HepG2 (cell line): ENCODE measurements around the gene PLEKHM2. TPM values are rescaled to one million over a fixed set of nuclear protein-coding genes. Genes with fewer than 3 reads are reported as not detected.

Source experiments
- ARNT2 ChIP-seq: sonication (generic); formaldehyde crosslinking; IDR thresholded peaks from 2 replicates; pipeline ENCODE4 v1.8.0; 2022; ENCODE audit warnings: mild to moderate bottlenecking, low read depth, missing genetic modification reagents, moderate library complexity
- ARNTL ChIP-seq: sonication (generic); formaldehyde crosslinking; IDR thresholded peaks from 2 replicates; pipeline ENCODE4 v1.4.0; 2020; ENCODE audit warnings: mild to moderate bottlenecking, missing genetic modification reagents
- CEBPB ChIP-seq: IDR thresholded peaks from 2 replicates; pipeline ENCODE4 v1.6.1; 2011; ENCODE audit warnings: low read depth, low read length, improper control_type of control experiment, borderline replicate concordance
- DR1 ChIP-seq: sonication (generic); formaldehyde crosslinking; IDR thresholded peaks from 2 replicates; pipeline ENCODE4 v1.8.0; 2021; ENCODE audit warnings: mild to moderate bottlenecking, missing genetic modification reagents, inconsistent platforms
- ERF ChIP-seq: IDR thresholded peaks from 2 replicates; pipeline ENCODE4 v1.6.1; 2018; ENCODE audit warnings: missing biosample characterization, missing genetic modification reagents
- HOXA3 ChIP-seq: sonication (generic); formaldehyde crosslinking; IDR thresholded peaks from 2 replicates; pipeline ENCODE4 v1.5.0; 2020; ENCODE audit warnings: missing genetic modification reagents
- IRF2 ChIP-seq: IDR thresholded peaks from 2 replicates; pipeline ENCODE4 v1.6.1; 2018; ENCODE audit warnings: missing genetic modification reagents, missing compliant biosample characterization
- KDM2A ChIP-seq: sonication (generic); formaldehyde crosslinking; IDR thresholded peaks from 2 replicates; pipeline ENCODE4 v1.4.0; 2020; ENCODE audit warnings: low read depth, missing genetic modification reagents, borderline replicate concordance
- NFIC ChIP-seq: IDR thresholded peaks from 2 replicates; pipeline ENCODE4 v1.6.1; 2012; ENCODE audit warnings: mild to moderate bottlenecking, low read length, inconsistent platforms
- NONO ChIP-seq, 2 experiments: fragments of 450-650 bp in 1 of 2; sonication (generic) in 1 of 2; formaldehyde crosslinking in 1 of 2; IDR thresholded peaks in 1 of 2; conservative IDR thresholded peaks in 1 of 2; 2 replicates each; pipeline versions ENCODE4 v1.6.1 to v1.8.0; 2017 to 2022; ENCODE audit warnings: mild to moderate bottlenecking in 1 of 2, missing genetic modification reagents in 1 of 2, moderate library complexity in 1 of 2
- PHB2 ChIP-seq: fragments of 450-650 bp; IDR thresholded peaks from 2 replicates; pipeline ENCODE4 v1.6.1; 2018; ENCODE audit not compliant: partially characterized antibody
- RORA ChIP-seq: sonication (generic); formaldehyde crosslinking; IDR thresholded peaks from 2 replicates; pipeline ENCODE4 v1.5.0; 2020; ENCODE audit warnings: mild to moderate bottlenecking, missing genetic modification reagents, moderate library complexity
- SNAI1 ChIP-seq: sonication (generic); formaldehyde crosslinking; IDR thresholded peaks from 2 replicates; pipeline ENCODE4 v1.5.0; 2020; ENCODE audit warnings: mild to moderate bottlenecking, missing genetic modification reagents, borderline replicate concordance
- SOX5 ChIP-seq: IDR thresholded peaks from 2 replicates; pipeline ENCODE4 v1.6.1; 2016; ENCODE audit warnings: borderline replicate concordance
- STAT5B ChIP-seq: sonication (generic); formaldehyde crosslinking; IDR thresholded peaks from 2 replicates; pipeline ENCODE4 v1.4.0; 2020; ENCODE audit warnings: missing genetic modification reagents
- TMF1 ChIP-seq: sonication (generic); formaldehyde crosslinking; IDR thresholded peaks from 2 replicates; pipeline ENCODE4 v1.8.1; 2022; ENCODE audit warnings: low read depth, missing genetic modification reagents
- TSC22D2 ChIP-seq: sonication (generic); formaldehyde crosslinking; IDR thresholded peaks from 2 replicates; pipeline ENCODE4 v1.5.1; 2020; ENCODE audit warnings: missing genetic modification reagents, mild to moderate bottlenecking, borderline replicate concordance
- YEATS2 ChIP-seq: sonication (generic); formaldehyde crosslinking; IDR thresholded peaks from 2 replicates; pipeline ENCODE4 v1.4.0; 2020; ENCODE audit warnings: missing genetic modification reagents, borderline replicate concordance
- ZFP62 ChIP-seq: sonication (generic); formaldehyde crosslinking; IDR thresholded peaks from 2 replicates; pipeline ENCODE4 v1.4.0; 2020; ENCODE audit warnings: missing genetic modification reagents
- ZFX ChIP-seq: sonication (generic); formaldehyde crosslinking; IDR thresholded peaks from 2 replicates; pipeline ENCODE4 v1.4.0; 2020; ENCODE audit warnings: mild to moderate bottlenecking, low read depth, missing genetic modification reagents, moderate library complexity
- ZNF160 ChIP-seq: sonication (generic); formaldehyde crosslinking; IDR thresholded peaks from 2 replicates; pipeline ENCODE4 v1.8.0; 2022; ENCODE audit warnings: mild to moderate bottlenecking, inconsistent platforms, missing genetic modification reagents
- ZNF20 ChIP-seq: sonication (generic); formaldehyde crosslinking; IDR thresholded peaks from 2 replicates; pipeline ENCODE4 v1.4.0; 2020; ENCODE audit warnings: mild to moderate bottlenecking, moderate library complexity, missing genetic modification reagents
- ZNF24 ChIP-seq: fragments of 450-650 bp; IDR thresholded peaks from 2 replicates; pipeline ENCODE4 v1.6.1; 2017; ENCODE audit warnings: antibody characterized with exemption, mild to moderate bottlenecking
- ZNF713 ChIP-seq: sonication (generic); formaldehyde crosslinking; IDR thresholded peaks from 2 replicates; pipeline ENCODE4 v1.4.0; 2020; ENCODE audit warnings: mild to moderate bottlenecking, missing genetic modification reagents
- ZNF737 ChIP-seq: sonication (generic); formaldehyde crosslinking; IDR thresholded peaks from 2 replicates; pipeline ENCODE4 v1.5.0; 2020; ENCODE audit warnings: missing genetic modification reagents, mild to moderate bottlenecking, borderline replicate concordance
- ZNF773 ChIP-seq: sonication (generic); formaldehyde crosslinking; IDR thresholded peaks from 2 replicates; pipeline ENCODE4 v1.4.0; 2020; ENCODE audit warnings: missing genetic modification reagents, borderline replicate concordance
- polyA plus RNA-seq, 8 experiments: library from polyadenylated mRNA; depleted of rRNA in 3 of 8; stranded (reverse) in 7 of 8; unstranded in 1 of 8; fragments of >200 nt; fragmentation: Illumina TruSeq in 4 of 8; extraction: Trizol in 4 of 8; gene quantifications; 2 replicates each; pipeline versions ENCODE4 v1.2.1 to v1.2.3, GENCODE V29; 2011 to 2016; ENCODE audit warnings: low read depth in 4 of 8, missing spikeins in 1 of 8, mixed read lengths in 1 of 8; ENCODE audit not compliant: insufficient read depth in 1 of 8
- total RNA-seq, 5 experiments: library from RNA; depleted of rRNA; stranded (reverse); fragments of >200 nt; fragmentation: Illumina TruSeq; extraction: Trizol; gene quantifications; 2 replicates each; pipeline ENCODE4 v1.2.3, GENCODE V29; 2016; ENCODE audit warnings: low read depth in 1 of 5
- TF ChIP-seq, protein P1 (sequence below): sonication (generic); formaldehyde crosslinking; IDR thresholded peaks from 2 replicates; pipeline ENCODE4 v1.4.0; 2020; ENCODE audit warnings: missing genetic modification reagents, borderline replicate concordance
- TF ChIP-seq, protein P2 (sequence below): sonication (generic); formaldehyde crosslinking; IDR thresholded peaks from 2 replicates; pipeline ENCODE4 v1.9.0; 2021; ENCODE audit warnings: missing genetic modification reagents, borderline replicate concordance

PLEKHM2 gene
- total and polyA plus RNA-seq, 2 of the 13 experiments (the other 11 are each of a cell fraction or from before 2014, with no cell fraction given), result 16.5 to 27.3 TPM

DNA sequence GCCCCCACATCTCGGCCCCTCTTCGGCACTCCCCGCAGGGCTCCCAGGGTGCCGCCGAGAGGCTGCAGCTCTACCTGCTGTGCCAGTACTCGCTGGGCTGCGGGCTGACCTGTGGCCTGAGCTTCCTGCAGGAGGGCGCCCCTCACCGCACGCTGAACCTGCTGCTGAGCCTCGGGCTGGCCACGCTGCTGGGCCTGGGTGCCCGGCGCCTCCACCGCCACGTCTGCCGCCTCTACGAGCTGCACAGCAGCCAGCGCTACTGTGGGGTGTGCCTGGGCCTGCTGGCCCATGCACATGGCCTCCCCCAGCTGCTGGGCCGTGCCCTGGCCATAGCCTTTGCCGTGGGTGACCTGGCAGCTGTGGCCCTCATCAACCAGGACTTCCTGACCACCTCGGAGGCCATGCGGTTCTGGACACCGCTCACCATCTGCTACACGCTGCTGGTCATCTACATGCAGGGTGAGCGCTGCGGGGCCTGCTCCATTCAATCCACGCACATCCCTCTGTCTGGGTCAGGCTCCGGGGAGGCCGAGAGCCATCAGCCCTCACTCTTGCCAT lies 60.1 kb downstream of the PLEKHM2 start (continued):
- TF ChIP-seq ZFP62 (CRISPR knock-in tag) (no peak), ZNF160 (no peak), NFIC (no peak), STAT5B (CRISPR knock-in tag) (no peak), ZNF713 (no peak), ERF (CRISPR knock-in tag) (0 out of 2 replicates have a peak, but pooled peaks have one; percentile 38), IRF2 (CRISPR knock-in tag) (no peak), SOX5 (CRISPR knock-in tag) (no peak), ZFX (CRISPR knock-in tag) (peak; percentile 79), ZNF773 (CRISPR knock-in tag) (no peak), KDM2A (CRISPR knock-in tag) (no peak), YEATS2 (CRISPR knock-in tag) (no peak), HOXA3 (CRISPR knock-in tag) (no peak), RORA (CRISPR knock-in tag) (no peak), ZNF24 (no peak), ARNT2 (CRISPR knock-in tag) (no peak), ZNF20 (CRISPR knock-in tag) (no peak), TMF1 (CRISPR knock-in tag) (no peak), ZNF737 (CRISPR knock-in tag) (no peak), NONO (IDR thresholded peaks at IDR 0.05) (no peak), NONO (CRISPR knock-in tag; conservative IDR thresholded peaks at IDR 0.05) (peak; percentile 23; the same call in 1 of the 2 replicates), SNAI1 (CRISPR knock-in tag) (no peak), PHB2 (no peak), DR1 (CRISPR knock-in tag) (no peak), ARNTL (CRISPR knock-in tag) (no peak), CEBPB (no peak), TSC22D2 (CRISPR knock-in tag) (no peak)
- TF ChIP-seq, protein P1, sequence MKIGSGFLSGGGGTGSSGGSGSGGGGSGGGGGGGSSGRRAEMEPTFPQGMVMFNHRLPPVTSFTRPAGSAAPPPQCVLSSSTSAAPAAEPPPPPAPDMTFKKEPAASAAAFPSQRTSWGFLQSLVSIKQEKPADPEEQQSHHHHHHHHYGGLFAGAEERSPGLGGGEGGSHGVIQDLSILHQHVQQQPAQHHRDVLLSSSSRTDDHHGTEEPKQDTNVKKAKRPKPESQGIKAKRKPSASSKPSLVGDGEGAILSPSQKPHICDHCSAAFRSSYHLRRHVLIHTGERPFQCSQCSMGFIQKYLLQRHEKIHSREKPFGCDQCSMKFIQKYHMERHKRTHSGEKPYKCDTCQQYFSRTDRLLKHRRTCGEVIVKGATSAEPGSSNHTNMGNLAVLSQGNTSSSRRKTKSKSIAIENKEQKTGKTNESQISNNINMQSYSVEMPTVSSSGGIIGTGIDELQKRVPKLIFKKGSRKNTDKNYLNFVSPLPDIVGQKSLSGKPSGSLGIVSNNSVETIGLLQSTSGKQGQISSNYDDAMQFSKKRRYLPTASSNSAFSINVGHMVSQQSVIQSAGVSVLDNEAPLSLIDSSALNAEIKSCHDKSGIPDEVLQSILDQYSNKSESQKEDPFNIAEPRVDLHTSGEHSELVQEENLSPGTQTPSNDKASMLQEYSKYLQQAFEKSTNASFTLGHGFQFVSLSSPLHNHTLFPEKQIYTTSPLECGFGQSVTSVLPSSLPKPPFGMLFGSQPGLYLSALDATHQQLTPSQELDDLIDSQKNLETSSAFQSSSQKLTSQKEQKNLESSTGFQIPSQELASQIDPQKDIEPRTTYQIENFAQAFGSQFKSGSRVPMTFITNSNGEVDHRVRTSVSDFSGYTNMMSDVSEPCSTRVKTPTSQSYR, result no peak
- TF ChIP-seq, protein P2, sequence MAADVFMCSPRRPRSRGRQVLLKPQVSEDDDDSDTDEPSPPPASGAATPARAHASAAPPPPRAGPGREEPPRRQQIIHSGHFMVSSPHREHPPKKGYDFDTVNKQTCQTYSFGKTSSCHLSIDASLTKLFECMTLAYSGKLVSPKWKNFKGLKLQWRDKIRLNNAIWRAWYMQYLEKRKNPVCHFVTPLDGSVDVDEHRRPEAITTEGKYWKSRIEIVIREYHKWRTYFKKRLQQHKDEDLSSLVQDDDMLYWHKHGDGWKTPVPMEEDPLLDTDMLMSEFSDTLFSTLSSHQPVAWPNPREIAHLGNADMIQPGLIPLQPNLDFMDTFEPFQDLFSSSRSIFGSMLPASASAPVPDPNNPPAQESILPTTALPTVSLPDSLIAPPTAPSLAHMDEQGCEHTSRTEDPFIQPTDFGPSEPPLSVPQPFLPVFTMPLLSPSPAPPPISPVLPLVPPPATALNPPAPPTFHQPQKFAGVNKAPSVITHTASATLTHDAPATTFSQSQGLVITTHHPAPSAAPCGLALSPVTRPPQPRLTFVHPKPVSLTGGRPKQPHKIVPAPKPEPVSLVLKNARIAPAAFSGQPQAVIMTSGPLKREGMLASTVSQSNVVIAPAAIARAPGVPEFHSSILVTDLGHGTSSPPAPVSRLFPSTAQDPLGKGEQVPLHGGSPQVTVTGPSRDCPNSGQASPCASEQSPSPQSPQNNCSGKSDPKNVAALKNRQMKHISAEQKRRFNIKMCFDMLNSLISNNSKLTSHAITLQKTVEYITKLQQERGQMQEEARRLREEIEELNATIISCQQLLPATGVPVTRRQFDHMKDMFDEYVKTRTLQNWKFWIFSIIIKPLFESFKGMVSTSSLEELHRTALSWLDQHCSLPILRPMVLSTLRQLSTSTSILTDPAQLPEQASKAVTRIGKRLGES (CRISPR knock-in tag), result no peak
